ENCODE results near the gene OLIG1. TPM values are rescaled to one million over a fixed set of nuclear protein-coding genes. Genes with fewer than 3 reads are reported as not detected.

The OLIG1 gene
- total RNA-seq, 1 experiment from 2014 or later, result not detected

DNA sequence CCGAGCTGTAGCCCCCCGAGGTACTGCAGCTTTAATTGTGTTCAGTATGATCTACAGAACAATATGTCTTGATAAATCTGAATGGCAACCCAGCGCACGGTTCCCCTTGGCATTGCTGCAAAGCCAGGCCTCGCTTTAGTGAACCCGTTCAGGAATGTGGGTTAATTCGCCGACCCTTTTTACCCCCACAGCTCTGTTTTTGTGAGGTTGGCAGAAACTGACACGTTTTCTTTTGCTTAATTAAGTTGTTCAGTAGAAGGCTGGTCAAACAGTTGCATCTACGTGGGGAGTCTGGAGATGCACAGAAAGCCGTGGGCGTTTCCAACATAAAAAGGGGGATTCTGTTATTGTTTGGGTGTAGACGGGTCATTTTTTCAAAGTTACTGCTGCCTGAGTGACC is 43.2 kb downstream of the OLIG1 start:
- no peak overlapping the region for H2AFZ ChIP-seq (ENCODE audit: low read depth, low read length, poor library complexity, severe bottlenecking)
- H3K4me2 ChIP-seq (ENCODE audit: low read length), result no peak overlapping the region
- no peaks in the 10 kb centered on the region for H3K79me2 ChIP-seq (ENCODE audit: insufficient read depth, low read length)
- H3K9me2 ChIP-seq (ENCODE audit: insufficient read depth), result no peaks in the 10 kb centered on the region
- intact Hi-C loops (cut with micrococcal nuclease), result no loop called here
- ChIA-PET CTCF (no interaction called here), RAD21 (ENCODE audit: low non-redundant PET in 1 of 2, low total read pairs in 2 of 2, uncharacterized antibody in 2 of 2, unreplicated experiment in 2 of 2) (no interaction called here), POLR2A (no interaction called here)
- no peak for TF ChIP-seq POLR2A (IDR thresholded peaks at IDR 0.05; ENCODE audit: borderline replicate concordance, extremely low read depth, insufficient read depth, insufficient read length)
- H3K9ac ChIP-seq (ENCODE audit: low read length), result no peak overlapping the region
- H3K27ac ChIP-seq (ENCODE audit: low read depth, low read length), result no peak overlapping the region
- no peaks in the 10 kb centered on the region for H3K36me3 ChIP-seq (ENCODE audit: control insufficient read depth in 1 of 2, insufficient read depth in 2 of 2, low read length in 2 of 2)
- H3K4me1 ChIP-seq (ENCODE audit: control insufficient read depth in 1 of 2, insufficient read depth in 2 of 2, low read length in 2 of 2), result no peaks in the 10 kb centered on the region
- no peak for ATAC-seq
- no peak for DNase-seq (ENCODE audit: low read depth, low spot score)
- H3K27me3 ChIP-seq (ENCODE audit: insufficient read depth, low read length), result peaks cover 34% of the 10 kb centered on the region
- H3K9me3 ChIP-seq (ENCODE audit: control insufficient read depth in 1 of 2, insufficient read depth in 1 of 2, low read depth in 1 of 2, low read length in 2 of 2), result no peaks in the 10 kb centered on the region
- H3K4me3 ChIP-seq (replicated peaks in 1 of 2; ENCODE audit: low read depth in 1 of 2, low read length in 2 of 2), result no peak overlapping the region
- H4K20me1 ChIP-seq (ENCODE audit: insufficient read depth), result no peaks in the 10 kb centered on the region
- no TSS peak for BruUV-seq (replicated peaks)

DNA sequence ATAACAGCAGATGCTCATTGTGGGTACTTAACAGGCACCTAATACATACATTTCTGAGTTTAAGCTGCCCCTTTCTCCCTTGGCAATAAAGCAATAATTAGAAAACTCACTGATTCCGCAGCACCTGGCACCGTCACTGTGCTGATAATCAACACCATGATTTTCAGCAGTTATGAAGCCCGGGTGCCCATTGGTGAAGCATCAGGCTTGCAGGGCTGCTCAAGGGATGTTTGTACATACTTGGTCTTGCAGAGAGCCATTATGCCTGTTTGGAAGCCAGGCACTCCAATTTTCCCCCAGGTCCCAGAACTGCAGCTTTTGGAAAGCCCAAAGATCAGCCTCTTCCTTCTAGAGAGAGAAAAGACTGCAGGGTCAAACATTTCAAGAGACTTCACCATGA is 44.3 kb downstream of the OLIG1 start:
- intact Hi-C loops (cut with micrococcal nuclease), result no loop called here
- ChIA-PET RAD21 (ENCODE audit: low non-redundant PET in 1 of 2, low total read pairs in 2 of 2, uncharacterized antibody in 2 of 2, unreplicated experiment in 2 of 2) (no interaction called here), CTCF (no interaction called here), POLR2A (no interaction called here)
- Histone ChIP-seq H3K9ac (ENCODE audit: low read length) (no peak overlapping the region), H3K27ac (ENCODE audit: low read depth, low read length) (no peak overlapping the region), H3K4me1 (ENCODE audit: control insufficient read depth in 1 of 2, insufficient read depth in 2 of 2, low read length in 2 of 2) (no peaks in the 10 kb centered on the region), H2AFZ (ENCODE audit: low read depth, low read length, poor library complexity, severe bottlenecking) (no peak overlapping the region), H3K4me3 (replicated peaks in 1 of 2; ENCODE audit: low read depth in 1 of 2, low read length in 2 of 2) (no peak overlapping the region), H3K9me3 (ENCODE audit: control insufficient read depth in 1 of 2, insufficient read depth in 1 of 2, low read depth in 1 of 2, low read length in 2 of 2) (no peaks in the 10 kb centered on the region), H3K79me2 (ENCODE audit: insufficient read depth, low read length) (no peaks in the 10 kb centered on the region), H3K27me3 (ENCODE audit: insufficient read depth, low read length) (peaks cover 34% of the 10 kb centered on the region), H3K9me2 (ENCODE audit: insufficient read depth) (no peaks in the 10 kb centered on the region), H3K36me3 (ENCODE audit: control insufficient read depth in 1 of 2, insufficient read depth in 2 of 2, low read length in 2 of 2) (no peaks in the 10 kb centered on the region), H4K20me1 (ENCODE audit: insufficient read depth) (no peaks in the 10 kb centered on the region), H3K4me2 (ENCODE audit: low read length) (no peak overlapping the region)
- no peak for TF ChIP-seq FOSL1 (IDR thresholded peaks at IDR 0.05; ENCODE audit: low read depth)
- TF ChIP-seq RAD21 (IDR thresholded peaks at IDR 0.05; ENCODE audit: low read depth), result no peak
- TF ChIP-seq POLR2A (IDR thresholded peaks at IDR 0.05; ENCODE audit: borderline replicate concordance, extremely low read depth, insufficient read depth, insufficient read length), result no peak
- TF ChIP-seq, protein P1, sequence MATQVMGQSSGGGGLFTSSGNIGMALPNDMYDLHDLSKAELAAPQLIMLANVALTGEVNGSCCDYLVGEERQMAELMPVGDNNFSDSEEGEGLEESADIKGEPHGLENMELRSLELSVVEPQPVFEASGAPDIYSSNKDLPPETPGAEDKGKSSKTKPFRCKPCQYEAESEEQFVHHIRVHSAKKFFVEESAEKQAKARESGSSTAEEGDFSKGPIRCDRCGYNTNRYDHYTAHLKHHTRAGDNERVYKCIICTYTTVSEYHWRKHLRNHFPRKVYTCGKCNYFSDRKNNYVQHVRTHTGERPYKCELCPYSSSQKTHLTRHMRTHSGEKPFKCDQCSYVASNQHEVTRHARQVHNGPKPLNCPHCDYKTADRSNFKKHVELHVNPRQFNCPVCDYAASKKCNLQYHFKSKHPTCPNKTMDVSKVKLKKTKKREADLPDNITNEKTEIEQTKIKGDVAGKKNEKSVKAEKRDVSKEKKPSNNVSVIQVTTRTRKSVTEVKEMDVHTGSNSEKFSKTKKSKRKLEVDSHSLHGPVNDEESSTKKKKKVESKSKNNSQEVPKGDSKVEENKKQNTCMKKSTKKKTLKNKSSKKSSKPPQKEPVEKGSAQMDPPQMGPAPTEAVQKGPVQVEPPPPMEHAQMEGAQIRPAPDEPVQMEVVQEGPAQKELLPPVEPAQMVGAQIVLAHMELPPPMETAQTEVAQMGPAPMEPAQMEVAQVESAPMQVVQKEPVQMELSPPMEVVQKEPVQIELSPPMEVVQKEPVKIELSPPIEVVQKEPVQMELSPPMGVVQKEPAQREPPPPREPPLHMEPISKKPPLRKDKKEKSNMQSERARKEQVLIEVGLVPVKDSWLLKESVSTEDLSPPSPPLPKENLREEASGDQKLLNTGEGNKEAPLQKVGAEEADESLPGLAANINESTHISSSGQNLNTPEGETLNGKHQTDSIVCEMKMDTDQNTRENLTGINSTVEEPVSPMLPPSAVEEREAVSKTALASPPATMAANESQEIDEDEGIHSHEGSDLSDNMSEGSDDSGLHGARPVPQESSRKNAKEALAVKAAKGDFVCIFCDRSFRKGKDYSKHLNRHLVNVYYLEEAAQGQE (IDR thresholded peaks at IDR 0.05; ENCODE audit: low read depth), result no peak
- TF ChIP-seq EGR1 (IDR thresholded peaks at IDR 0.05; ENCODE audit: low read depth), result no peak
- TF ChIP-seq TCF7L2 (IDR thresholded peaks at IDR 0.05; ENCODE audit: borderline replicate concordance, extremely low read depth, insufficient read depth, insufficient read length), result no peak
- no peak for TF ChIP-seq SP1 (IDR thresholded peaks at IDR 0.05; ENCODE audit: low read depth)
- no peak for TF ChIP-seq POLR2AphosphoS5 (IDR thresholded peaks at IDR 0.05; ENCODE audit: low read depth, low read length)
- no peak for TF ChIP-seq YY1 (IDR thresholded peaks at IDR 0.05; ENCODE audit: extremely low read depth, insufficient replicate concordance, low read depth, low read length)
- no peak for TF ChIP-seq ZNF274 (IDR thresholded peaks at IDR 0.05; ENCODE audit: low read depth, low read length)
- DNase-seq (ENCODE audit: low read depth, low spot score) (no peak), ATAC-seq (no peak)
- BruUV-seq (replicated peaks), result no TSS peak
